GM18499 (cell line): Measurements from ENCODE around the gene SLC27A5.

Experiments used
- ATAC-seq: cut with Tn5 transposase; IDR thresholded peaks from one replicate; pipeline ENCODE4 v1.9.1; 2021; ENCODE audit warnings: moderate number of reproducible peaks; ENCODE audit not compliant: insufficient read depth, unreplicated experiment

Gene SLC27A5

GRCh38 chr19:58535857-58536256, 24.1 kb upstream of the SLC27A5 start:
- no peak for ATAC-seq

GRCh38 chr19:58531034-58531840, 19.4 kb upstream of the SLC27A5 start:
- ATAC-seq: no peak

GRCh38 chr19:58529405-58529804, 17.6 kb upstream of the SLC27A5 start:
- no peak for ATAC-seq

- no peak for ATAC-seq
Measured at GRCh38 chr19:58522709-58523108, 10.9 kb upstream of the SLC27A5 start.

DNA sequence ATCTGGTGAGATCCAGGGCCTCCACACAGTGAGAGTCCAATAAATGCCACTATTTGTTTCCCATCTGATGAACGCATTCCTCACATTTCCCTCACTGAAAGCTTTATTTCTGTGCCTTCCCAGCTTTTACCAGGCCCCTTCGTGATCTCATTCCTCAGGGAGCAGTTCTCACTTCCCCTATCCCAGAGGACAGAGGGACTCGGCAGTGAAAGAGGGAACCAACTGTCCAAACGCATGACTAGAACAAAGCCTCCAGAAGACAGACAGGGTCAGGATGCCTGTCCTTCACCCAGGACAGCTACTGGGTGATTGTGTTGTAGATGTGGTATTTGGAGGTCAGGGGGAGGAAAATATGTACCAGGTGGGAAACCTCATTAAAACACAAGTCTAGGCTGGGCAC, 9.9 kb upstream of the SLC27A5 start:
- no peak for ATAC-seq

DNA sequence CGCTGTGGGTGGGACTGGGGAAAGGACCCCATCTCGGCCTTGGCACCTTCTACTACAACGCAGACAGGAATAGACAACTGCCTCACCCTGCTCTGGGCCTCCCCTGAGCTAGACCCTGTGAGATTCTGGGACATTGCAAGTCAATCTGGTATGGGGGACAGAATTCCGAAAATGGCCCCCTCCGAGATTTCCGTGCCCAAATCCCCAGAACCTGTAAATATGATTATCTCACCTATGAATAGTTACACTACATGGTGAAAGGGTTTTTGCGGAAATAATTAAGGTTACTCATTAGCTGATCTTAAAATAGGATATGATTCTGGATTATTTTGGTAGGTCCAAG, 8.4 kb upstream of the SLC27A5 start:
- no peak for ATAC-seq

DNA sequence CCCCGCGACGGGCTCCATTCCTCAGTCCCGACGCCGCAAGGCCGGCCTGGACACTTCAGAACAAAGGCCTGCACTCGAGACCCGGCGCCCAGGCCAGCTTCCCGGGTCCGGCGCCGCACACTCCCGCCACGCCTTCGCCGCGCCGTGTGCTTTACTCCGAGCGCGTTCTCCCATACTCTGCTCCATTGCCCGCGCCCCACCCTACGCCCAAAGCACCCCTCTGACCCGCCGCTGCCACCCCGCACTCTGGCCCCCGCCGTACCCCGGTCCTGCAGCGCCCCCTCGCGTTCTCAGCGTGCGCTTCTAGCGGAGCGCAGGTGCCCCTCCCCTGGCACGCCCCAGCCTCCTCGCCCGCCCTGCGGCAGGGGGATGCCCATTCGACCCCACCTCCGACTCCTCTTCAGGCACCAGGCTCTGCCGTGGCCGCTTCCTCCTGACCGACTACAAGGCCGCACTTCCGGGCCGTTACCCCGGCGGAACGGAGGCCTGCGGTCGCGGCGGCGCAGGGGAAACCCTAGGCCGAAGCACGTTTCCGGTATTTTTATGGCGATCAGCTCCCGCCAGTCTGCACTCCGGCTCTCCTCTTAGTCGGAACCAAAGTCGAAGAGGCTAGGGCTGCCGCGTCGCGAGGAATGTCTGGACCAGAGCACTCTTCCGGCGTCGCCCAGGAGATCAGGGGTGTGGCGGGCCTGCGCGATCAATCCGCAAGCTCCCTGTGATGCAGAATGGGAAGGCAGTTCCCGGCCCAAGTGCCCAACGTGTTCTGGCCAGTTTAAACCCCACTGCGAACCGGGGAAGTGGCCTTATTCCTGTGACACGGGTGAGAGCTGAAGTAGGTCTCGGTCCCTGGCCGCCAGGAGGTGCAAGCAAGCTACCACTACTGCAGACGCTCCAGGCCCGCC, 7.8 kb upstream of the SLC27A5 start, which contains the start of gene ZBTB45:
Gene ZBTB45, minus strand, starts transcription at position 456 of the 902 bp plus-strand sequence. CDS start 2,137 bp downstream, outside the sequence.
- peak; percentile 78 for ATAC-seq

DNA sequence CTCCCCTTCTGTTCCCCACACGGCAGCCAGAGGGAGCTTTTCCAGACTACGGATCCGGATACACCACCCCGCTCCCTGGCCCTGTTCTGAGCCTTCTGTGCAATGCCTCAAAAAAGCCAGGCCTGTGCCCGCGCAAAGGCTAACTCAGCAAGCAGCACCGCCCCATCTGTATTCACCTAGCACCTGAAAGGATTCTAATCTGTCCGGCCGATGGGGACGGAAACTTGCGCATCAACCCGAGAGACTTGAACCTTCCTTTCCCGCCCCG, 7.2 kb upstream of the SLC27A5 start:
- ATAC-seq: no peak

- ATAC-seq: no peak
Measured at GRCh38 chr19:58518256-58519086, 6.7 kb upstream of the SLC27A5 start.

GRCh38 chr19:58516964-58517833, 5.4 kb upstream of the SLC27A5 start:
- no peak for ATAC-seq

GRCh38 chr19:58516246-58516836, 4.5 kb upstream of the SLC27A5 start:
- ATAC-seq: no peak

GRCh38 chr19:58515259-58515658, 3.5 kb upstream of the SLC27A5 start:
- ATAC-seq: no peak

DNA sequence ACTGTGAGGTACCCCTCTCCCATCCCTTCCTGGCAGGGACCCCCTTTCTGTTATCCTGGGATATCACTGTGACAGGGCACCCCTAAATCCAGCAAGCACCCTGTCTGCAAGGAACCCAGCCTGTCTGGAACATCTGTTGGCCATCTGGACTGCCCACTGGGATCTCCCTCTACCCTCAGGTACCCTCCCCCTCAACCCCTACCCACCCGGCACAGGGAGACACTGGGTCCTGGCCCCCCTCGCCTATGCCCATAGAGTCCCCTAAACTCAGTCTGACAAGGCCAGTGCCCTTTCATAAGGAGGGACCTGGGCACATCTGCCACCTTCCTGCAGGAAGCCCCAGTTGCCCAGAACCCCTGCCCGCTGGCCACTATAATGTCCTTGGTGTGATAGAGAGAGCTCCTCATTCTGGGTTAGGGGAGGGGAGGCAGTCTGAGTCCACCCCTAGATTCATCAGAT, 2.8 kb upstream of the SLC27A5 start:
- ATAC-seq: no peak

- no peak for ATAC-seq
Measured at GRCh38 chr19:58513694-58514563, 2.1 kb upstream of the SLC27A5 start.

DNA sequence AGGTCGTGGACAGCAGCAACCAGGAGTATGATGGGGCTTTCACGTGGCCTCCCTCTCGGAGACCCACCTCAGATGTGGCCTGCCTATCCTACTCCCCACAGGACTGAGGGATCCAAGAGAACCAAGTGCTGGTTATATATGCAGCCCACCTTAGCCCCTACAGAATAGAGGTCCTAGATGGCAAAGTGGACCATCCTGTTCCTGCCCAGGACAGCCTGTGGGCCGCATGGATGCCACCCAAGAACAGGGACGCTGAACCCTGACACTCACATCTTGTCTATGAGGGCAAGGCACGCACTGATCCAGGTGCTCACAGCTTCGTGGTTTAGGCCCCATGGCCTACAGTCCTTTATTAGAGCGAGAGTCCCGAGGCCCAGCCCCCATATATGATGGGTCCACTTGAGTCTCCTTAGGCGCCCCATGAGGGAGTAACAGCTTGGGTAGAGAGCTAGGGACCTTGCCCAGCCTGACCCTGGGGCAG, 1.5 kb upstream of the SLC27A5 start:
- ATAC-seq: no peak

DNA sequence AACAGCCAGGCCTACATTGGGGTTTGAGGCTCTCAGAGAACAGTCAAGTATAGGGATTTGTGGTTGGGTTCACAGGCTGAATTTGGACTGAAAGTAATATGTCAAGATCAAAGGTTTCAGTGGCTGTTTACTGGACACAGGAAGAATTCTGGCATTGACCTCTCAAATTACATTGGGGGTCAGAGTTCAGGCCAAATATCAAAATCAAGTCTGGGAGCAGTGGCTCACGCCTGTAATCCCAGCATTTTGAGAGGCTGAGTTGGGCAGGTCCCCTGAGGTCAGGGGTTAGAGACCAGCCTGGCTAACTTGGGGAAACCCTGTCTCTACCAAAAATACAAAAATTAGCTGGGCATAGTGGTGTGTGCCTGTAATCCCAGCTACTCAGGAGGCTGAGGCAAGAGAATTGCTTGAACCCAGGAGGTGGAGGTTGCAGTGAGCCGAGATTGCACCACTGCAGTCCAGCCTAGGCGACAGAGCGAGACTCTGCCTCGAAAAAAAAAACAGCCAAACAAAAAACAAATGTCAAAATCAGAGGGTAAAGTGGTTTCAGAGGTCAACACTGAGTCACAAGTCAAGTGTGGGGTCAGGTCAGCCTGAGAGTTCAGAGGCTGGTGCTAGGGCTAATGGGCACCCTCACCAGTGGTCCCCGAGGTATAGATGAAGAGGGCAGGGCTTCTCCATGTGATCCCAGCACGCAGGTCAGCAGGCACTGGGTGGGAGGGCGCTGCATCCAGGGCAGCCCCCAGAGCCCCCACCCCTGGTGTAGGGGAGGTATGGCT, 1.5 kb downstream of the SLC27A5 start:
- no peak for ATAC-seq

GRCh38 chr19:58509731-58510083, 2.1 kb downstream of the SLC27A5 start:
- no peak for ATAC-seq
